ENCODE results near the gene FAM13C. TPM values are rescaled to one million over a fixed set of nuclear protein-coding genes. Genes with fewer than 3 reads are reported as not detected.

The FAM13C gene
- total RNA-seq, 6 donors from 2014 or later = 4.1 to 15.7 (median 8.9) TPM

- no peaks in the 10 kb centered on the region for H3K27me3 ChIP-seq
- no peaks in the 10 kb centered on the region for H3K4me1 ChIP-seq
- H3K27ac ChIP-seq = no peak overlapping the region
- H3K9me3 ChIP-seq = no peaks in the 10 kb centered on the region
- no peaks in the 10 kb centered on the region for H3K36me3 ChIP-seq
- no peak for TF ChIP-seq EP300 (IDR thresholded peaks at IDR 0.05)
- no peak for TF ChIP-seq POLR2AphosphoS5 (IDR thresholded peaks at IDR 0.05)
- TF ChIP-seq, protein P1, sequence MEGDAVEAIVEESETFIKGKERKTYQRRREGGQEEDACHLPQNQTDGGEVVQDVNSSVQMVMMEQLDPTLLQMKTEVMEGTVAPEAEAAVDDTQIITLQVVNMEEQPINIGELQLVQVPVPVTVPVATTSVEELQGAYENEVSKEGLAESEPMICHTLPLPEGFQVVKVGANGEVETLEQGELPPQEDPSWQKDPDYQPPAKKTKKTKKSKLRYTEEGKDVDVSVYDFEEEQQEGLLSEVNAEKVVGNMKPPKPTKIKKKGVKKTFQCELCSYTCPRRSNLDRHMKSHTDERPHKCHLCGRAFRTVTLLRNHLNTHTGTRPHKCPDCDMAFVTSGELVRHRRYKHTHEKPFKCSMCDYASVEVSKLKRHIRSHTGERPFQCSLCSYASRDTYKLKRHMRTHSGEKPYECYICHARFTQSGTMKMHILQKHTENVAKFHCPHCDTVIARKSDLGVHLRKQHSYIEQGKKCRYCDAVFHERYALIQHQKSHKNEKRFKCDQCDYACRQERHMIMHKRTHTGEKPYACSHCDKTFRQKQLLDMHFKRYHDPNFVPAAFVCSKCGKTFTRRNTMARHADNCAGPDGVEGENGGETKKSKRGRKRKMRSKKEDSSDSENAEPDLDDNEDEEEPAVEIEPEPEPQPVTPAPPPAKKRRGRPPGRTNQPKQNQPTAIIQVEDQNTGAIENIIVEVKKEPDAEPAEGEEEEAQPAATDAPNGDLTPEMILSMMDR (IDR thresholded peaks at IDR 0.05) = no peak
- TF ChIP-seq POLR2A (IDR thresholded peaks at IDR 0.05) = no peak
- no peak for ATAC-seq (ENCODE audit: low FRiP score in 2 of 2)
- no peak overlapping the region for H3K4me3 ChIP-seq
- no peak for DNase-seq
- WGBS, 2 donors = 85 to 90% methylated on average over 2 of the region's 2 CpGs
Observed at GRCh38 chr10:59312247-59312646, 50.1 kb downstream of the FAM13C start.

DNA sequence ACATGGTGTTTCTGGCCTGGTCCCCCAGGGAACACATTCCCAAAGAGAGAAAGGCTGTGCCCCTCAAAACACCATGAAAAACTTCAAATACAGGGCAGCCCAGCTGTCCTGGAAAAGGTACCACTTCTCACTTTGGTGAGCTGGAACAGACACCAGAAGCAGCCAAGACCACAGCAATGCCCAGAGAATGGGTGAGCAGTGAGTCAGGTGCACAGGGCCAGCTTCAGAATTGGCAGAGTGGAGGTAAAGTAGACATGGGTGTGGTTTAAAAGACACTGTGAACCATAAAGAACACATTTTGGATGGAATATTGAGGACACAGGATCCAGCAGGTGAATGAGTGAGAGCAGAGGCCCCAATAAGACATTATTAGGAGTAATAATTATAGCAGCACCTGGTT is 51.3 kb downstream of the FAM13C start:
- TF ChIP-seq POLR2AphosphoS5 (IDR thresholded peaks at IDR 0.05) = no peak
- no peak for TF ChIP-seq EP300 (IDR thresholded peaks at IDR 0.05)
- no peak for TF ChIP-seq POLR2A (IDR thresholded peaks at IDR 0.05)
- TF ChIP-seq, protein P1 (IDR thresholded peaks at IDR 0.05) = no peak
- ATAC-seq (ENCODE audit: low FRiP score in 2 of 2) = no peak

GRCh38 chr10:59310324-59310914 is 51.9 kb downstream of the FAM13C start:
- no peak for DNase-seq
- TF ChIP-seq POLR2AphosphoS5 (IDR thresholded peaks at IDR 0.05) (no peak), EP300 (IDR thresholded peaks at IDR 0.05) (no peak), POLR2A (IDR thresholded peaks at IDR 0.05) (no peak)
- TF ChIP-seq, protein P1 (IDR thresholded peaks at IDR 0.05) = no peak

More for the DNA sequence above, 51.3 kb downstream of the FAM13C start:
- H3K27ac ChIP-seq = no peak overlapping the region
- H3K36me3 ChIP-seq = no peaks in the 10 kb centered on the region
- no peaks in the 10 kb centered on the region for H3K4me1 ChIP-seq
- no peak for DNase-seq
- H3K27me3 ChIP-seq = no peaks in the 10 kb centered on the region
- no peak overlapping the region for H3K4me3 ChIP-seq
- H3K9me3 ChIP-seq = no peaks in the 10 kb centered on the region

DNA sequence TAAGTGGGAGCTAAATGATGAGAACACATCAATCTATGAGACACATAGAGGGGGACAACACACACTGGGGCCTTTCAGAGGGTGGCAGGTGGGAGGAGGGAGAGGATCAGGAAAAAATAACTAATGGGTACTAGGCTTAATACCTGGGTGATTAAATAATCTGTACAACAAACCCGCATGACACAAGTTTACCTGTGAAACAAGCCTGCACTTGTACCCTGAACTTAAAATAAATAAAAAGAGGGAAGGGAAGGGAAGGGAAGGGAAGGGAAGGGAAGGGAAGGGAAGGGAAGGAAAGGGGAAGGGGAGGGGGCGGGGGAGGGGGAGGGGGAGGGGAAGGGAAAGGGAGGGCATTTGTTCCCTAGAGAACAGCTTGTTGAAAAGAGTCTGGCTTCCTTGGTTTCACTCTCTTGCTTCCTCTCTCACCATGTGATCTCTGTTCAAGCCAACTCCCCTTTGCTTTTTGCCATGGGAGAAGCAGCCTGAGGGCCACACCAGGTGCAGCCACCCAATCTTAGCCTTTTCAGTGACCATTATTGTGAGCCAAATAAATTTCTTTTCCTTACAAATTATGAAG is 57.7 kb downstream of the FAM13C start:
- no peaks in the 10 kb centered on the region for H3K27me3 ChIP-seq
- no peaks in the 10 kb centered on the region for H3K9me3 ChIP-seq
- 36 to 84% methylated on average over 2 of the region's 2 CpGs for WGBS, 2 donors
- TF ChIP-seq, protein P1 (IDR thresholded peaks at IDR 0.05) = no peak
- TF ChIP-seq POLR2AphosphoS5 (IDR thresholded peaks at IDR 0.05) = no peak
- no peak for TF ChIP-seq POLR2A (IDR thresholded peaks at IDR 0.05)
- TF ChIP-seq EP300 (IDR thresholded peaks at IDR 0.05) = no peak
- no peaks in the 10 kb centered on the region for H3K36me3 ChIP-seq
- no peaks in the 10 kb centered on the region for H3K4me1 ChIP-seq
- no peak overlapping the region for H3K27ac ChIP-seq
- no peak overlapping the region for H3K4me3 ChIP-seq
- ATAC-seq (ENCODE audit: low FRiP score in 2 of 2) = no peak
- no peak for DNase-seq

More at GRCh38 chr10:59310324-59310914, 51.9 kb downstream of the FAM13C start:
- H3K27me3 ChIP-seq = no peaks in the 10 kb centered on the region
- ATAC-seq (ENCODE audit: low FRiP score in 2 of 2) = no peak
- WGBS, 2 donors = 62 to 71% methylated on average over 3 of the region's 3 CpGs
- no peak overlapping the region for H3K4me3 ChIP-seq
- H3K36me3 ChIP-seq = no peaks in the 10 kb centered on the region
- H3K27ac ChIP-seq = no peak overlapping the region
- H3K9me3 ChIP-seq = no peaks in the 10 kb centered on the region
- H3K4me1 ChIP-seq = no peaks in the 10 kb centered on the region

DNA sequence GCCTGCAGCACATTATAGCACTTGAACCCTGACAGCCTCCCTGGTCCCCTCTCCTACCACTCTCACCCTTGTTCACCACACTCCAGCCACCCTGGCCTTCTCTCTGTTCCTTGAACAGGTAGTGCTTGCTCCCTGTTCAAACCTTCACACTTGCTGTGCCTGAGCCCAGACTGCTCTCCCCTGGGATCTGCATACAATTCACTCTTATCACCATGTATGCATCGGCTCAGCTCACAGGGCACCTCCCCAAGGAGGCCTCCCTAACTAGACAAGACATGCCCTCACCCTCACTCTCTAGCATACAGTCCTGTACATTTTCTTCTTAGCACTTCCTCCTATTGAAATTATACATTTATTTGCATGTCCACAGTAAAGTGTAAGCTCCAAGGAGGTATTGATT is 59.3 kb downstream of the FAM13C start:
- TF ChIP-seq, protein P1 (IDR thresholded peaks at IDR 0.05) = no peak
- TF ChIP-seq POLR2A (IDR thresholded peaks at IDR 0.05) (no peak), POLR2AphosphoS5 (IDR thresholded peaks at IDR 0.05) (no peak), EP300 (IDR thresholded peaks at IDR 0.05) (no peak)
- WGBS, 2 donors = 56 to 63% methylated on average over 1 of the region's 1 CpG
- Histone ChIP-seq H3K27me3 (no peaks in the 10 kb centered on the region), H3K27ac (no peak overlapping the region), H3K36me3 (no peaks in the 10 kb centered on the region), H3K4me3 (no peak overlapping the region), H3K9me3 (no peaks in the 10 kb centered on the region), H3K4me1 (no peaks in the 10 kb centered on the region)
- no peak for DNase-seq
- no peak for ATAC-seq (ENCODE audit: low FRiP score in 2 of 2)
